ENCODE results near the gene EPN2.

The EPN2 gene

GRCh38 chr17:19354748-19355147 is 117.6 kb downstream of the EPN2 start:
- DNase-seq (ENCODE audit: low spot score) = no peak
- no peak overlapping the region for H3K27ac ChIP-seq
- TF ChIP-seq CTCF (IDR thresholded peaks at IDR 0.05) = no peak
- no peak overlapping the region for H3K4me3 ChIP-seq

GRCh38 chr17:19357351-19357750 is 120.2 kb downstream of the EPN2 start:
- no peak overlapping the region for H3K4me3 ChIP-seq
- no peak for TF ChIP-seq CTCF (IDR thresholded peaks at IDR 0.05)
- H3K27ac ChIP-seq = no peak overlapping the region
- DNase-seq (ENCODE audit: low spot score) = no peak

GRCh38 chr17:19357761-19358160 is 120.6 kb downstream of the EPN2 start:
- no peak for TF ChIP-seq CTCF (IDR thresholded peaks at IDR 0.05)
- DNase-seq (ENCODE audit: low spot score) = no peak
- H3K4me3 ChIP-seq = no peak overlapping the region
- H3K27ac ChIP-seq = no peak overlapping the region

GRCh38 chr17:19359151-19359550 is 122.0 kb downstream of the EPN2 start:
- no peak overlapping the region for H3K4me3 ChIP-seq
- no peak for TF ChIP-seq CTCF (IDR thresholded peaks at IDR 0.05)
- no peak for DNase-seq (ENCODE audit: low spot score)
- no peak overlapping the region for H3K27ac ChIP-seq

- no peak for TF ChIP-seq CTCF (IDR thresholded peaks at IDR 0.05)
- no peak overlapping the region for H3K27ac ChIP-seq
Observed at GRCh38 chr17:19359856-19360255, 122.7 kb downstream of the EPN2 start.

GRCh38 chr17:19360772-19361171 is 123.6 kb downstream of the EPN2 start:
- TF ChIP-seq CTCF (IDR thresholded peaks at IDR 0.05) = no peak
- DNase-seq (ENCODE audit: low spot score) = no peak
- Histone ChIP-seq H3K4me3 (no peak overlapping the region), H3K27ac (no peak overlapping the region)

More at GRCh38 chr17:19359856-19360255, 122.7 kb downstream of the EPN2 start:
- no peak overlapping the region for H3K4me3 ChIP-seq
- DNase-seq (ENCODE audit: low spot score) = no peak

GRCh38 chr17:19361326-19361725 is 124.2 kb downstream of the EPN2 start:
- DNase-seq (ENCODE audit: low spot score) = no peak
- no peak overlapping the region for H3K4me3 ChIP-seq
- peak overlapping the region in 1 of 2 donors; percentile 92 for H3K27ac ChIP-seq

More at GRCh38 chr17:19361326-19361725, 124.2 kb downstream of the EPN2 start:
- no peak for TF ChIP-seq CTCF (IDR thresholded peaks at IDR 0.05)
